Coronary artery (tissue), 2 donors: ENCODE data around the gene PITPNM3.

Experiments
- DNase-seq: peaks from one replicate; pipeline ENCODE4 v3.0.0-alpha.2; 2017; ENCODE audit warnings: low spot score
- H3K27ac ChIP-seq, 2 donors: fragments of 200-600 bp; sonication (generic); one replicate each; pipeline ENCODE4 v1.5.1; 2016 to 2019
- H3K4me3 ChIP-seq: fragments of 200-600 bp; sonication (generic); 2 replicates; pipeline ENCODE4 v1.5.1; 2016; ENCODE audit warnings: mild to moderate bottlenecking, moderate library complexity
- TF ChIP-seq, protein P1 (sequence below): fragments of 200-600 bp; sonication (generic); IDR thresholded peaks from one replicate; pipeline ENCODE4 v1.5.1; 2019; ENCODE audit warnings: antibody characterized with exemption

Gene PITPNM3

DNA sequence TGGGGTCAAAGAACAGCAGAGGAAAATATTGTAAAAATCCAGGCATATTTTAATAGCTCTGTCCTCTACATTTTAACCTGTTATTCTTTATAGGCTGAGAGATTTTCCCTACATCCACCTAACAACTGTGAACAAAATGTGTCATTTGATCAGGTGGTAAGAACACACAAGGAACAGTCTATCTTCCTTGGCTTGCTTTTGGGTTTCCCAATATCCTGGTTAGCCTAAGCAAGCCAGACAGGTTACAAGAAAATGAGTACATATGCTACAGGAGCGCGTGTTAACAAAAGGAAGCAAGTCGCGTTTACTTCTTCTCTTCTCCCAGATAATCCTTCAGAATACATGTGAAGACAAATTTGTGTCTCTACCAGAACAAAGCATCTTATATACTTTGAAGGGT lies 31.0 kb upstream of the PITPNM3 start:
- no peak overlapping the region for H3K4me3 ChIP-seq
- DNase-seq = no peak
- TF ChIP-seq, protein P1, sequence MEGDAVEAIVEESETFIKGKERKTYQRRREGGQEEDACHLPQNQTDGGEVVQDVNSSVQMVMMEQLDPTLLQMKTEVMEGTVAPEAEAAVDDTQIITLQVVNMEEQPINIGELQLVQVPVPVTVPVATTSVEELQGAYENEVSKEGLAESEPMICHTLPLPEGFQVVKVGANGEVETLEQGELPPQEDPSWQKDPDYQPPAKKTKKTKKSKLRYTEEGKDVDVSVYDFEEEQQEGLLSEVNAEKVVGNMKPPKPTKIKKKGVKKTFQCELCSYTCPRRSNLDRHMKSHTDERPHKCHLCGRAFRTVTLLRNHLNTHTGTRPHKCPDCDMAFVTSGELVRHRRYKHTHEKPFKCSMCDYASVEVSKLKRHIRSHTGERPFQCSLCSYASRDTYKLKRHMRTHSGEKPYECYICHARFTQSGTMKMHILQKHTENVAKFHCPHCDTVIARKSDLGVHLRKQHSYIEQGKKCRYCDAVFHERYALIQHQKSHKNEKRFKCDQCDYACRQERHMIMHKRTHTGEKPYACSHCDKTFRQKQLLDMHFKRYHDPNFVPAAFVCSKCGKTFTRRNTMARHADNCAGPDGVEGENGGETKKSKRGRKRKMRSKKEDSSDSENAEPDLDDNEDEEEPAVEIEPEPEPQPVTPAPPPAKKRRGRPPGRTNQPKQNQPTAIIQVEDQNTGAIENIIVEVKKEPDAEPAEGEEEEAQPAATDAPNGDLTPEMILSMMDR = no peak
- H3K27ac ChIP-seq = no peak overlapping the region

DNA sequence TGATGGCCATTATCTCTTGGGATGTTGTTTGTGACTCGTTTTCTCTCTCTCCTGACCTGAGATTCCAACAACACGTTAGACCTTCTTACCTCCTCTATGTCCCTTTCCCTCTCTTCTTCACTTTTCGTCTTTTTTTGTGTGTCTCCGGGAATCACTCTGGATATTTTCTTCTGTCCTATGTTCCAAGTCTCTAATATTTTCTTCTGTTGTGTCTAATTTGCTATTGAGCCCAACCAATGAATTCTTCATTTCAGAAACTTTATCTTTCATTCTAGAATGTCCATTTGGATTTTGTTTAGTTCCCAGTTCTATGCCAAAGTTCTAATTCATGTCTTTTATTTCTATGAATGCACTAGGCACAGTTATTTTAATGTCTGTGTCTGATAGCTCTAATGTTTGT lies 27.1 kb upstream of the PITPNM3 start:
- no peak overlapping the region for H3K4me3 ChIP-seq
- TF ChIP-seq, protein P1 = no peak
- H3K27ac ChIP-seq = no peak overlapping the region
- no peak for DNase-seq

DNA sequence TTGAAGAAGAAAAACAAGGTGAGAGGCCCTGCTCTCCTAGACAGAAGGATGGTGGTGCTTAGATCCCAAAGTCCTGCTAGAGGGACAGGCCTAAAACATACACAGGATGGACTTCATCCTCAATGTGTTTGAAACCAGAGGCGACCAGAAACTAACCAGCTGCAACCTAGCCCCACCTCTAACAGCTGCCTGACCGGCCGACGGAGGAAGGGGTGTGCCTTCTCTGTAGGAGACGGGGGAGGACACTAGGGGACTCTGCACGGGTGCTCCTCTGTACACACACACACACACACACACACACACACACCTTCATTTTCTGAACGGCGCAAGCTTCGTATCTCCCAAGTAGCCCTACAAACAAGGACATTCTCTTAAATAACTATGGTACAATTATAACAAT lies 24.3 kb upstream of the PITPNM3 start:
- no peak for DNase-seq
- H3K27ac ChIP-seq = no peak overlapping the region

DNA sequence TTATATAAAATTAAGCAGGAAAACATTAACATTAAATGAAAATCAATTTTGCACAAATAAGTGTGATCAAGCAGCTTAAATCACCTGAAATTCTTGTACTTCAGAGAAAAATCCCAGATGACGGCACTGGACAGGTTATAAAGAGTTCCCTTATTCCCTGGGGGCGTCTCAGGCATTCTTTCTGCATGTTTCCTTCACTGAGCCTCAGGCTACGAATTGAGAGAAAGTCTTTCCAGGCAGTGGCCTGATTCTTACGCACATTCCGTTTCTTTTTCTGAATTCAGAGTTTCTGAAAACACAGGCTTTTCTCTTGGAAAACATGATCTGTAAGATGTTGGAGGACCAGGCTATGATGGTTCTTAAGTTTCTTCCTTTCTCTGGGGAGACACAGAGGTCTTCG lies 22.1 kb upstream of the PITPNM3 start:
- TF ChIP-seq, protein P1 = no peak
- no peak for DNase-seq
- Histone ChIP-seq H3K4me3 (no peak overlapping the region), H3K27ac (no peak overlapping the region)

More for the DNA sequence above, 24.3 kb upstream of the PITPNM3 start:
- TF ChIP-seq, protein P1 = no peak
- H3K4me3 ChIP-seq = no peak overlapping the region

DNA sequence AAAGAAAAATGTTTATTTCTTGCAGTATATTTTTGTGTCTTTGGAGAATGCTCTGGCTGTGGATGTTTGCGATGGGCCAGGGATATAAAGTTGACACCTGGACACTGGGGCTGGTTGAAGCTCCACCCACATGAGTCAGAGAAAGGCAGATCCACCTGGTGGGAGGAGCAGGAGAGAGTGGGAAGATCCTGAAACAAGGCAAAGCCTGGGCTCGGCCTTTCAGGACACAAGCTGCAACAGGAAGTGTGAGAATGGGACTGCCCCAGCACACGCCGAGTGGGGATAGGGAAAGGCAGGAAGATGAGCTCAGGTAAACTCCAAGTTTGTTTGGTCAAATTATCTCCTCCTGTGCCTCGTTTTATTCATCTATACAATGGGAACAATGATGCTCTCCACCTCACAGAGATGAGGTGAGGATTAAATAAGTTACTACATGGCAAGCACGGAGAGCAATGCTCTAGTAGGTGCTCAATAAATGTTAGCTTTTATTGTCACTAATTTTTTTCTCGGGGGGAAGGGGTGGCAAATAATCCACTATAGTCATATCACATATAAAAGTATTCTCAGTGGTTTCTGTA lies 21.4 kb upstream of the PITPNM3 start:
- DNase-seq = no peak
- H3K27ac ChIP-seq = no peak overlapping the region
- TF ChIP-seq, protein P1 = no peak
- H3K4me3 ChIP-seq = no peak overlapping the region

DNA sequence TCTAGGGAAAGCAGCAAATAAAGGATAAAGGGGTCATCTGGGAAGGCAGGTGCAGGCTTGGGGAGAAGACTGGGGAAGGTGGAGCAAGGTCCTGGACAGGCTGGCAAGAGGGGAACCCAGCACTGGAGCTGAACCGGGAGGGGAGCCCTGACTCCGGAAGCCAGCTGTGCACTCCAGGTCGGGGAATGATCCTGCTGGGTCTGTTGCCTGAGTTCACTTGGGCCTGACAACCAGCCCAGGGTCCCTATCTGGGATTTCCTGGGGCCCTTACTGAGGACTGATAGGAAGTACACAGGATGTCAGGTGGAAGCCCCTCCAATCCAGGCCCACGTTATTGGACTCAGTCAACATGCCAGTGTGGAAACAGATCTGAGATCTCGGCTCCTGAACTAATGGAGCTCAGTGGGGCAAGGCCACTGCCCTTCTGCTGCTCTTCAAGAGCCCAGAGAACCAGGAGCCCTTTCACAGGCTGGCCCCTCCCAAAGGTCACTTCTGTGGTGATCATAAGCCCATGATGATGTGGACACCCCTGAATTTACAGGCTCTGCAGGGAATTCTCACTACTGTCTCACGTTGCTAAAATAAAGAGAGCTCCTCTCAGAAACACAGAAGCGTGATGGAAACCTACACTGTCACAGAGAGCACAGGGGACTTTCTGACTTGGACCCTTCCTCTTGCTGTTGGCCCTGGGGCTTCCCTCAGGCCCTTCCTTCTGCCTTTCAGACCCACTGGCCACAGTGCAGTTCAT lies 19.9 kb upstream of the PITPNM3 start:
- Histone ChIP-seq H3K4me3 (no peak overlapping the region), H3K27ac (no peak overlapping the region)
- TF ChIP-seq, protein P1 = no peak

DNA sequence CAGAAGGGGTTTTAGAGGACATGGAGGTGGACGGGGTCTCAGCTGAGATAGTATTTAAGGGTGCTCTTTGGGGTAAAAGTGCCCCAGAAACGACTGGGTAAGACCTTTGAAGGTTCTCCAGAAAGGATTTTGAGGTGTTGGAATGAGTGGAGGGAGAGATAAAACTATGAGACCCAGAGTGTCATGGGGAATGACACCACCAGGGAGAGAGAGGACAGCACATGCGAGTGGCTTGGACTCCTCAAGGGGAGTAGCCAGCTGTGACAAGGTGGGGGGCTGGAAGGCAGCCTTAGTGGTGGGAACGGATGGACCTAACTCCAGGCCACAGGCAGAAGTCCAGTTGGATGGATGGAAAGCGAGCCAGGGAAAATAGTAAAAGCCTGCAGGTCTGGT lies 19.2 kb upstream of the PITPNM3 start:
- TF ChIP-seq, protein P1 = no peak
- no peak for DNase-seq
- Histone ChIP-seq H3K4me3 (no peak overlapping the region), H3K27ac (no peak overlapping the region)

More for the DNA sequence above, 19.9 kb upstream of the PITPNM3 start:
- no peak for DNase-seq
